Activated CD8-positive, alpha-beta T cell treated with anti-CD3 and anti-CD28 coated beads for 36 hours (primary cell): Measurements from ENCODE around the gene TMEM190. TPM values are rescaled to one million over a fixed set of nuclear protein-coding genes. Genes with fewer than 3 reads are reported as not detected.

Source experiments
- ATAC-seq: fragments of 200-7000 bp; cut with Tn5 transposase; one replicate; pipeline ENCODE4 v1.10.0; 2021; ENCODE audit warnings: mild to moderate bottlenecking, moderate library complexity
- CTCF ChIA-PET: fragments of 350-600 bp; sonication (Branson Sonifier 250); formaldehyde crosslinking; loops from one replicate; lab custom pipeline; 2021; ENCODE audit warnings: antibody characterized with exemption; lab: Charles Lee
- POLR2A ChIA-PET: fragments of 350-600 bp; sonication (Branson Sonifier 250); formaldehyde crosslinking; loops from one replicate; lab custom pipeline; 2021; ENCODE audit warnings: antibody characterized with exemption; lab: Charles Lee
- DNase-seq: peaks from one replicate; pipeline ENCODE4 v3.0.0-alpha.2; 2020
- H3K27ac Mint-ChIP-seq: one replicate; pipeline ENCODE4 v1.8.0; 2021; ENCODE audit warnings: mild to moderate bottlenecking, mixed read lengths
- H3K27me3 Mint-ChIP-seq: one replicate; pipeline ENCODE4 v1.8.0; 2021; ENCODE audit warnings: mixed read lengths
- H3K36me3 Mint-ChIP-seq: one replicate; pipeline ENCODE4 v1.8.0; 2021; ENCODE audit warnings: low read depth, mixed read lengths
- H3K4me1 Mint-ChIP-seq: one replicate; pipeline ENCODE4 v1.8.0; 2021; ENCODE audit warnings: low read depth, mixed read lengths
- H3K4me3 Mint-ChIP-seq: one replicate; pipeline ENCODE4 v1.8.0; 2021; ENCODE audit warnings: mild to moderate bottlenecking, moderate library complexity, mixed read lengths
- H3K9me3 Mint-ChIP-seq: one replicate; pipeline ENCODE4 v1.8.0; 2021; ENCODE audit warnings: mixed read lengths
- intact Hi-C: fragments of 100-400 bp; cut with micrococcal nuclease; formaldehyde crosslinking; loops from one replicate; pipeline ENCODE4 v1.10.0; 2022
- total RNA-seq, 2 experiments: library from RNA; stranded (reverse); gene quantifications; one replicate each; pipeline ENCODE4 v1.2.3, GENCODE V29; 2021
- TF ChIP-seq, protein P1 (sequence below): fragments of 200-600 bp; IDR thresholded peaks from one replicate; pipeline ENCODE4 v1.8.0; 2022; ENCODE audit warnings: antibody characterized with exemption, mild to moderate bottlenecking

The TMEM190 gene
- total RNA-seq, 2 experiments from 2014 or later: not detected

DNA sequence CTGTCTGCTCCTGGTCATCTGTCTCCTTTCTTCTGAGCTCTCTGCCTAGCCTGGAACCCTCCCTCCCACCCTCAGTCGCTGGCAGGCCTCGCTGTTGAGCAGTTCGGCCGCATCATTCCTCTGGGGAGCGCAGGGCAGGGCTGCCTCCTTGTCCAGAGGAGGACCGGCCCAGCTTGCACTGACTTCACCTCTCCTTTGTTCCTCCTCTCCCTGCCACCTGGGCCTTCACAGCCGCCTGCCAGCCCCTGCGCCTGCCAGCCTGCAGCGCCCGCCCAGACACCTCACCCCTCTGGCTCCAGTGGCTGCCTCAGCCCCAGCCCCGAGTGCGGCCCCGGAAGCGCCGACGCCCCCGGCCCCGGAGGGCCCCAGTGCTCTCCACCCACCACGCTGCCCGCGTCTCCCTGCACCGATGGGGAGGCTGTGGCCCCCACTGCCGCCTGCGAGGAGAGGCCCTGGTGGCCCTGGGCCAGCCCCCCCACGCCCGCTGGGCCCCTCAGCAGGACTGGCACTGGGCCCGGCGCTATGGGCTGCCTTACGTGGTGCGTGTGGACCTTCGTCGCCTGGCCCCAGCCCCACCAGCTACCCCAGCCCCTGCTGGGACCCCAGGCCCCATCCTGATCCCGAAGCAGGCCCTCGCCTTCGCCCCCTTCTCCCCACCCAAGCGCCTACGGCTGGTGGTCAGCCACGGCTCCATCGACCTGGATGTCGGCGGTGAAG, 29.7 kb upstream of the TMEM190 start:
- Mint-ChIP-seq H3K27me3 (peaks cover 16% of the 10 kb centered on the region), H3K4me3 (no peak overlapping the region), H3K4me1 (no peaks in the 10 kb centered on the region), H3K27ac (no peak overlapping the region), H3K9me3 (no peaks in the 10 kb centered on the region), H3K36me3 (peaks cover 16% of the 10 kb centered on the region)
- no peak for ATAC-seq
- POLR2A ChIA-PET: interaction anchor here (4.0 kb wide), 1 partner anchor 9 kb away, joined by 22 read pairs; the partner anchor contains the start of gene KMT5C
- TF ChIP-seq, protein P1, sequence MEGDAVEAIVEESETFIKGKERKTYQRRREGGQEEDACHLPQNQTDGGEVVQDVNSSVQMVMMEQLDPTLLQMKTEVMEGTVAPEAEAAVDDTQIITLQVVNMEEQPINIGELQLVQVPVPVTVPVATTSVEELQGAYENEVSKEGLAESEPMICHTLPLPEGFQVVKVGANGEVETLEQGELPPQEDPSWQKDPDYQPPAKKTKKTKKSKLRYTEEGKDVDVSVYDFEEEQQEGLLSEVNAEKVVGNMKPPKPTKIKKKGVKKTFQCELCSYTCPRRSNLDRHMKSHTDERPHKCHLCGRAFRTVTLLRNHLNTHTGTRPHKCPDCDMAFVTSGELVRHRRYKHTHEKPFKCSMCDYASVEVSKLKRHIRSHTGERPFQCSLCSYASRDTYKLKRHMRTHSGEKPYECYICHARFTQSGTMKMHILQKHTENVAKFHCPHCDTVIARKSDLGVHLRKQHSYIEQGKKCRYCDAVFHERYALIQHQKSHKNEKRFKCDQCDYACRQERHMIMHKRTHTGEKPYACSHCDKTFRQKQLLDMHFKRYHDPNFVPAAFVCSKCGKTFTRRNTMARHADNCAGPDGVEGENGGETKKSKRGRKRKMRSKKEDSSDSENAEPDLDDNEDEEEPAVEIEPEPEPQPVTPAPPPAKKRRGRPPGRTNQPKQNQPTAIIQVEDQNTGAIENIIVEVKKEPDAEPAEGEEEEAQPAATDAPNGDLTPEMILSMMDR: no peak
- DNase-seq: no peak
- CTCF ChIA-PET: no interaction called here
- intact Hi-C loops: no loop called here

DNA sequence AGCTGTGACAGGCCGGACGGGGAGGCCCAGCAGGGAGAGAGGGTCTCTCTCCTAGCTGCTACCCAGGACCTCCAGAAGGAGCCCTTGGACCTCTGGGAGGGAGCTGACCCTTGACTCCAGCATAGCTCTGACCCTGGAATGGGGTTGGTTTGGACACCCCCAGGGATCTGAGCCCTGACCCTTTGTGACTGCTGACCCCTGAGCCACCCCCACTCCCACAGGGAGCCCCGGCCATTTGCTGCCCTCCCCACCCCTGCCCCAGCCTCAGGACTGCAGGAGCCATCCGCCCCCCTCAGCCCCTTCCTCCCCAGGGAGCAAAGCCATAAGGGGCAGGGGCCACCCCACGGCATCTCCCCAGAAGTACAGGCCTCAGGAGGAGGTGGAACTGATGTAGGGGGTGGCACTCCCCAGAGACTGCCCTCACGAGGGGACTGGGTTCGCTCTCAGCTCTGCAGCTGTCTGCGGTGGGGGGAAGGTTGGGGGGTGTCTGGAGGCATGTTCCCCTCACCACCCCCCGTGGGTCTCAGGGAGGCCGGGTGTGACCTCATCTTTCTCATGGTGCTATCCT, 29.1 kb upstream of the TMEM190 start:
- ATAC-seq: no peak
- peaks cover 16% of the 10 kb centered on the region for H3K36me3 Mint-ChIP-seq
- no peak overlapping the region for H3K27ac Mint-ChIP-seq
- TF ChIP-seq, protein P1: no peak
- POLR2A ChIA-PET: interaction anchor here (1.1 to 4.0 kb wide), 3 partner anchors 9 to 60 kb away, joined by 3 to 22 read pairs (median 7); partner anchors contain the start of genes KMT5C and UBE2S
- CTCF ChIA-PET: no interaction called here
- intact Hi-C loops: no loop called here
- peaks cover 2% of the 10 kb centered on the region for H3K4me1 Mint-ChIP-seq
- H3K27me3 Mint-ChIP-seq: peaks cover 23% of the 10 kb centered on the region
- no peak for DNase-seq
- H3K4me3 Mint-ChIP-seq: no peak overlapping the region
- H3K9me3 Mint-ChIP-seq: no peaks in the 10 kb centered on the region

DNA sequence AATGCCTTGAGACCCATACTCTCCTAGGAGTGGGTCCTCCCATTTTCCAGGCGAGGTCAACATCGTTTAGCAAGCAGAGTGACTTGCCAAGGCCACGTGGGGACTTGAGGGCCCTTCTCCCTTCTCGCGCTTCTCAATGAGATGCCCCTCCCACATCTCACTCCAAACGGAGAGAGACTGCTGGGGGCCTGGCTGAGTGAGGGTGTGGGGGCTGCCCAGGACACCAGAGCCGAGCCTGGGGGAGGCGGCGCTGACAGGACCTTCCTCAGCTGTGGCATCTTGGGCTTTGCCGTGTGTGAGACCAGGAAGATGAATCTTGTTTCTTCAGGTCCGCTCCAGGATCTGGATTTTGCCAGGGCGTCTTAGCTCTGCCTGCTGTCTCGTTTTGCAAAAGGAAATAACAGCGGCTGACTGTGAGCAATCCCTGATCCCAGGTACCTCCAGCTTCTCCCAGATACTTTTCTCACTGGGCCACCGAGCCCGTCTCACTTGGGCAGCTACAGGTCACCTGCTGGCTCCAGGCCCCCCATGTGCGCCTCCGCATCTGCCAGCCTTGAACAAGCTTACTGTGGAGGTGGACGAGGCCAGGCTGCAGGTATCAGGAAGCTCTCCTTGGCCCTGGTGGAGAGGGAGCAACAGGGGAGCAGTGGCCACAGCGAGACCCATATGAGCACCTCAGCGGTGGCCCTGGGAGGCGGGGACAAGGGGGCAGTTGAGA, 28.1 kb upstream of the TMEM190 start:
- ATAC-seq (no peak), DNase-seq (no peak)
- Mint-ChIP-seq H3K9me3 (no peaks in the 10 kb centered on the region), H3K27ac (no peak overlapping the region), H3K4me3 (no peak overlapping the region), H3K4me1 (peaks cover 11% of the 10 kb centered on the region), H3K36me3 (peaks cover 13% of the 10 kb centered on the region), H3K27me3 (peaks cover 32% of the 10 kb centered on the region)
- POLR2A ChIA-PET: interaction anchor here (0.6 to 4.0 kb wide), 5 partner anchors 10 to 59 kb away, joined by 3 to 22 read pairs (median 4); partner anchors contain the start of genes KMT5C, TMEM238 and UBE2S
- CTCF ChIA-PET: interaction anchor here (1.3 kb wide), 1 partner anchor 47 kb away, joined by 4 read pairs; no protein-coding TSS in a partner anchor
- intact Hi-C loops: no loop called here
- TF ChIP-seq, protein P1: no peak

DNA sequence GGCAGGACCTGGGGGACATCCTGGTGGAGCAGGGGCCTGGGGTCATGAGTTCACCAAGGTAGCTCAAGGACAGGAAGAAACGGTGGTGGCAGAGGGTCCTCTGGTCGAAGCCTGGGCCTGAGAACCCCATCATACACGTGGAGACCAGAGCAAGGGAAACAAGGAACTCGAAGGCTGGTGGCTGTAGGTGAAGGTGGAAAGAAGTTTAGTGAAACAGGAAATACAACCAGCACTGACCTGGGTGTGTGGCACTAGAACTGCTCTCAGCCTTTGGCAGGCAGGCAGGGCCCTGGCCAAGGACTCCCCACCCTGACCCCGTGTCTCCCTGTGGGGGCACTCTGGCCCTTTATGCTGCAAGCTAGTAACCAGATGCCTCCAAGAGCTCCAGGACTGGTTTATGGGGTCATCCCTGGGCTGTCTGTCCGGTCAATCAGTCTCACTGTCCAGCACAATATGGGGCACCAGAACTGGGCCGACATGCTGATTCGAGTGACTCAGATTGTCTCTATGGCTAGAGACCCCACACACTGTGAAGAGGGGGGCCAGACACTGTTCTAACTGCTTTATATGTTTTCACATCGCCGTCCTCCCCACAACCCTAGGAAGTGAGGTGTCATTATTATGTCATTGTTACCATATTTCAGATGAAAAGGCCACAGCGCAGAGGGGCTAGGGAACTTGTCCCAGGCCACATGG, 25.9 kb upstream of the TMEM190 start:
- no peak for ATAC-seq
- Mint-ChIP-seq H3K27ac (no peak overlapping the region), H3K9me3 (no peaks in the 10 kb centered on the region), H3K27me3 (peaks cover 45% of the 10 kb centered on the region), H3K36me3 (peaks cover 3% of the 10 kb centered on the region), H3K4me1 (peaks cover 15% of the 10 kb centered on the region), H3K4me3 (no peak overlapping the region)
- DNase-seq: no peak
- TF ChIP-seq, protein P1: no peak
- intact Hi-C loops: no loop called here
- ChIA-PET CTCF (no interaction called here), POLR2A (interaction anchor here (0.8 to 4.0 kb wide), 2 partner anchors 13 to 57 kb away, joined by 3 to 22 read pairs; partner anchors contain the start of genes KMT5C and UBE2S)
